ENCODE data around the gene PLBD2.

The PLBD2 gene

DNA sequence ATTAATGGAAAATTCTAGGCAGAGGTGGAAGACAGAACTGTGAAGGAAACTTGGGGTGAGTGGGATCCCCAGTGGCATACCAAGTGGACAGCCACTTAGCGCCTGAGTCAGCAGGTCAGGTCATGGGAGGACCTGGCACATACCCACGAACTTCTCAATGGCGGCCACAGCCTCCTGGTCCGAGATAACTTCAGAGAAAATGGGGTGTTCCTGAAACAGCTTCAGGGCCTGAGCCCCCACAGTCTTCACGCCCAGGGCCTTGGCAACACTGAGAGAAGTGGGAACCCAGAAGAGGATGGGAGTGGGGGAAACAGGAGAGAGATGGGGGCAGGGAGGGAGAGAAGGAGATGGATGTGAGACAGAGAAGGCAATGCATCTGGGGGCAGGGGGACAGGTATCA is 35.4 kb downstream of the PLBD2 start:
- Histone ChIP-seq H3K4me1 (ENCODE audit: control extremely low read depth in 1 of 4, control insufficient read depth in 4 of 4, insufficient read depth in 4 of 4, low read length in 3 of 4) (no peaks in the 10 kb centered on the region), H3K36me3 (ENCODE audit: control insufficient read depth in 4 of 4, insufficient read depth in 4 of 4, low read length in 3 of 4) (peaks cover 0 to 11% (median 3%) of the 10 kb centered on the region in 4 experiments), H3K27ac (ENCODE audit: insufficient read depth in 1 of 2, low read depth in 1 of 2, low read length in 2 of 2, poor library complexity in 1 of 2, severe bottlenecking in 2 of 2) (no peak overlapping the region), H3K4me3 (ENCODE audit: control insufficient read depth in 1 of 7, extremely low read depth in 1 of 7, insufficient read depth in 4 of 7, low read depth in 2 of 7, low read length in 6 of 7) (no peak overlapping the region), H3K9me3 (ENCODE audit: control extremely low read depth in 1 of 5, control insufficient read depth in 4 of 5, insufficient read depth in 2 of 5, low read depth in 1 of 5, low read length in 4 of 5) (no peaks in the 10 kb centered on the region), H3K27me3 (replicated peaks in 2 of 5; ENCODE audit: control insufficient read depth in 4 of 5, insufficient read depth in 5 of 5, low read length in 4 of 5) (peaks cover 0 to 4% (median 0%) of the 10 kb centered on the region in 5 experiments)
- ChIA-PET POLR2A (no interaction called here), CTCF (no interaction called here)
- 92% methylated on average over 4 of the region's 5 CpGs for WGBS (ENCODE audit: insufficient coverage)
- DNase-seq = no peak

- POLR2A ChIA-PET = no interaction called here
- no peak overlapping the region for H3K4me3 ChIP-seq (ENCODE audit: control insufficient read depth in 1 of 7, extremely low read depth in 1 of 7, insufficient read depth in 4 of 7, low read depth in 2 of 7, low read length in 6 of 7)
- H3K36me3 ChIP-seq (ENCODE audit: control insufficient read depth in 4 of 4, insufficient read depth in 4 of 4, low read length in 3 of 4) = peaks cover 0 to 9% (median 2%) of the 10 kb centered on the region in 4 experiments
- no peaks in the 10 kb centered on the region for H3K9me3 ChIP-seq (ENCODE audit: control extremely low read depth in 1 of 5, control insufficient read depth in 4 of 5, insufficient read depth in 2 of 5, low read depth in 1 of 5, low read length in 4 of 5)
- CTCF ChIA-PET = interaction anchor here (0.7 kb wide), 1 partner anchor 30 kb away, joined by 3 read pairs; no protein-coding TSS in a partner anchor
- H3K4me1 ChIP-seq (ENCODE audit: control extremely low read depth in 1 of 4, control insufficient read depth in 4 of 4, insufficient read depth in 4 of 4, low read length in 3 of 4) = no peaks in the 10 kb centered on the region
- H3K27me3 ChIP-seq (replicated peaks in 2 of 5; ENCODE audit: control insufficient read depth in 4 of 5, insufficient read depth in 5 of 5, low read length in 4 of 5) = peaks cover 0 to 4% (median 0%) of the 10 kb centered on the region in 5 experiments
- no peak for DNase-seq
- H3K27ac ChIP-seq (ENCODE audit: insufficient read depth in 1 of 2, low read depth in 1 of 2, low read length in 2 of 2, poor library complexity in 1 of 2, severe bottlenecking in 2 of 2) = no peak overlapping the region
- WGBS (ENCODE audit: insufficient coverage) = 64% methylated on average over 4 of the region's 5 CpGs
Measured at GRCh38 chr12:113395119-113395518, 36.7 kb downstream of the PLBD2 start.

- no peak overlapping the region for H3K4me3 ChIP-seq (ENCODE audit: control insufficient read depth in 1 of 7, extremely low read depth in 1 of 7, insufficient read depth in 4 of 7, low read depth in 2 of 7, low read length in 6 of 7)
- POLR2A ChIA-PET = no interaction called here
- no peaks in the 10 kb centered on the region for H3K9me3 ChIP-seq (ENCODE audit: control extremely low read depth in 1 of 5, control insufficient read depth in 4 of 5, insufficient read depth in 2 of 5, low read depth in 1 of 5, low read length in 4 of 5)
- no peak overlapping the region for H3K27ac ChIP-seq (ENCODE audit: insufficient read depth in 1 of 2, low read depth in 1 of 2, low read length in 2 of 2, poor library complexity in 1 of 2, severe bottlenecking in 2 of 2)
- H3K36me3 ChIP-seq (ENCODE audit: control insufficient read depth in 4 of 4, insufficient read depth in 4 of 4, low read length in 3 of 4) = no peaks in the 10 kb centered on the region
- CTCF ChIA-PET = no interaction called here
- DNase-seq = no peak
- H3K27me3 ChIP-seq (replicated peaks in 2 of 5; ENCODE audit: control insufficient read depth in 4 of 5, insufficient read depth in 5 of 5, low read length in 4 of 5) = peaks cover 0 to 4% (median 0%) of the 10 kb centered on the region in 5 experiments
- H3K4me1 ChIP-seq (ENCODE audit: control extremely low read depth in 1 of 4, control insufficient read depth in 4 of 4, insufficient read depth in 4 of 4, low read length in 3 of 4) = no peaks in the 10 kb centered on the region
Measured at GRCh38 chr12:113396200-113396599, 37.8 kb downstream of the PLBD2 start.

DNA sequence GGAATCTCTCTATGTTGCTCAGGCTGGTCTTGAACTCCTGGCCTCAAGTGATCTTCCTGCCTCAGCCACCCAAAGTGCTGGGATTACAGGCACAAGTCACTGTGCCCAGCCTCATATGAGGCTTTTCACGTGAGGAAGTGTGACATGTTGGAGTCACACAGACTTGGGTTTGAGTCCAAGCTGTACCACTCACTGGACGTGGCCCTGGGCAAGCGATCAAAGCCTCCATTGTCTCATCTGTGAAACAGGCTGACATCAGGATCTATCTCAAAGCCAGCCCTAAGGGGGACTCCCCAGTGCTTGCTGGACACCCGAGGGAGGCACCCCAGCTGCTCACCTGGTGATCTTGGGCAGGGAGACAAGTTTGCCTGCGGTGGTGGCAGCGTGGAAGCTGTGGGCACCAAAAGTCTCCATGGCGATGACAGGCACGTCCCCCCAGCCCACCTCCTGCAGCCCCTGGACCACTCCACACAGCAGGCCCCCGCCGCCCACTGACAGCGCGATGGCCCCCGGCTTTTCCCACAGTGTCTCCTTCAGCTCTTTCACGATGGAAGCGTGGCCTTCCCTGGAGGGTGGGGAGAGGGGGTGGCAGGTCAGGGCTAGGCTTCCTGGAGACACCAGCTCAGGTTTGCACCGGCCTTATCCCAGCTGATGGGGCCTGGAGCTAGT is 38.6 kb downstream of the PLBD2 start:
- POLR2A ChIA-PET = no interaction called here
- Histone ChIP-seq H3K4me3 (ENCODE audit: control insufficient read depth in 1 of 7, extremely low read depth in 1 of 7, insufficient read depth in 4 of 7, low read depth in 2 of 7, low read length in 6 of 7) (no peak overlapping the region), H3K27ac (ENCODE audit: insufficient read depth in 1 of 2, low read depth in 1 of 2, low read length in 2 of 2, poor library complexity in 1 of 2, severe bottlenecking in 2 of 2) (no peak overlapping the region), H3K36me3 (ENCODE audit: control insufficient read depth in 4 of 4, insufficient read depth in 4 of 4, low read length in 3 of 4) (no peaks in the 10 kb centered on the region), H3K9me3 (ENCODE audit: control extremely low read depth in 1 of 5, control insufficient read depth in 4 of 5, insufficient read depth in 2 of 5, low read depth in 1 of 5, low read length in 4 of 5) (no peaks in the 10 kb centered on the region), H3K4me1 (ENCODE audit: control extremely low read depth in 1 of 4, control insufficient read depth in 4 of 4, insufficient read depth in 4 of 4, low read length in 3 of 4) (no peaks in the 10 kb centered on the region), H3K27me3 (replicated peaks in 2 of 5; ENCODE audit: control insufficient read depth in 4 of 5, insufficient read depth in 5 of 5, low read length in 4 of 5) (peaks cover 0 to 4% (median 0%) of the 10 kb centered on the region in 5 experiments)
- 79% methylated on average over 9 of the region's 16 CpGs for whole genome bisulfite sequencing (ENCODE audit: insufficient coverage)
- no peak for DNase-seq
- CTCF ChIA-PET = no interaction called here

DNA sequence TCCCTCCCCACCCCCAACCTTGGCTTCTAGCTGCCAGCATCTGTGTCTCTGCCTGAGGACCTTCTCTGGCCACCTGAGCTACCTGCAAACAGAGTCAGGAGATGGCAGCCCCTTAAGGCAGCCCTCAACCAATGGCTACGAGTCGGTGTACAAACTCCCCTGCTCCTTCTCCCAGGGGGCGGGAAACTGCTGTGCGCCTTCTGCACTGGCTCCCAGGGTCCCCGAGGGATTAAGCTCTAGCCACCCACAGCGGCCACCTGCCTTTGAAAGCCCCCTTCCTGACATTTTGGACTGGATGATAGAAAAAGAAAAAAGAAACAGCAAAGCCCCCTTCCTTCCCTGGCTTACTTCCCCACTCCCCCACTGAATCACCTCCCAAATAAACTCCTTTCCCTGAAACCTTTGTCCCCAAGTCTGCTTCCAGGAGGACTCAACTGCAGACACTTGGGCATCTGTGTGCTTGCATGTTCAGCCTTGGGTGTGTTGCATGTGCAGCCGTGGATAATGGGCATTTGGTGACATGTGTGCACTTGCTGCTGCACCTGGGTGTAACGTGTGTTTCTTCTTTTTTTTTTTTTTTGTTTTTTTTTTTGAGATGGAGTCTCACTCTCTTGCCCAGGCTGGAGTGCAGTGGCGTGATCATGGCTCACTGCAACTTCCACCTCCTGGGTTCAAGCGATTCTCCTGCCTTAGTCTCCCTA is 39.3 kb downstream of the PLBD2 start:
- H3K27ac ChIP-seq (ENCODE audit: insufficient read depth in 1 of 2, low read depth in 1 of 2, low read length in 2 of 2, poor library complexity in 1 of 2, severe bottlenecking in 2 of 2) = no peak overlapping the region
- 75% methylated on average over 2 of the region's 10 CpGs for WGBS (ENCODE audit: insufficient coverage)
- H3K4me3 ChIP-seq (ENCODE audit: control insufficient read depth in 1 of 7, extremely low read depth in 1 of 7, insufficient read depth in 4 of 7, low read depth in 2 of 7, low read length in 6 of 7) = no peak overlapping the region
- peaks cover 0 to 4% (median 0%) of the 10 kb centered on the region in 5 experiments for H3K27me3 ChIP-seq (replicated peaks in 2 of 5; ENCODE audit: control insufficient read depth in 4 of 5, insufficient read depth in 5 of 5, low read length in 4 of 5)
- no peaks in the 10 kb centered on the region for H3K36me3 ChIP-seq (ENCODE audit: control insufficient read depth in 4 of 4, insufficient read depth in 4 of 4, low read length in 3 of 4)
- H3K4me1 ChIP-seq (ENCODE audit: control extremely low read depth in 1 of 4, control insufficient read depth in 4 of 4, insufficient read depth in 4 of 4, low read length in 3 of 4) = peaks cover 0 to 2% (median 2%) of the 10 kb centered on the region in 4 experiments
- H3K9me3 ChIP-seq (ENCODE audit: control extremely low read depth in 1 of 5, control insufficient read depth in 4 of 5, insufficient read depth in 2 of 5, low read depth in 1 of 5, low read length in 4 of 5) = no peaks in the 10 kb centered on the region
- POLR2A ChIA-PET = no interaction called here
- no peak for DNase-seq
- CTCF ChIA-PET = no interaction called here

GRCh38 chr12:113398346-113399290 is 40.2 kb downstream of the PLBD2 start:
- DNase-seq = no peak
- Histone ChIP-seq H3K36me3 (ENCODE audit: control insufficient read depth in 4 of 4, insufficient read depth in 4 of 4, low read length in 3 of 4) (no peaks in the 10 kb centered on the region), H3K4me3 (ENCODE audit: control insufficient read depth in 1 of 7, extremely low read depth in 1 of 7, insufficient read depth in 4 of 7, low read depth in 2 of 7, low read length in 6 of 7) (no peak overlapping the region), H3K4me1 (ENCODE audit: control extremely low read depth in 1 of 4, control insufficient read depth in 4 of 4, insufficient read depth in 4 of 4, low read length in 3 of 4) (peaks cover 0 to 12% (median 11%) of the 10 kb centered on the region in 4 experiments), H3K9me3 (ENCODE audit: control extremely low read depth in 1 of 5, control insufficient read depth in 4 of 5, insufficient read depth in 2 of 5, low read depth in 1 of 5, low read length in 4 of 5) (no peaks in the 10 kb centered on the region), H3K27ac (ENCODE audit: insufficient read depth in 1 of 2, low read depth in 1 of 2, low read length in 2 of 2, poor library complexity in 1 of 2, severe bottlenecking in 2 of 2) (no peak overlapping the region), H3K27me3 (replicated peaks in 2 of 5; ENCODE audit: control insufficient read depth in 4 of 5, insufficient read depth in 5 of 5, low read length in 4 of 5) (peaks cover 0 to 4% (median 0%) of the 10 kb centered on the region in 5 experiments)
- ChIA-PET CTCF (no interaction called here), POLR2A (no interaction called here)
- WGBS (ENCODE audit: insufficient coverage) = 97% methylated on average over 20 of the region's 26 CpGs
